HEK293 (cell line): ENCODE results near the gene STK11.

ENCODE experiments used
- CTCF ChIA-PET: fragments of 350-600 bp; formaldehyde crosslinking; extraction: SDS; loops from one replicate; lab custom pipeline; 2021; ENCODE audit warnings: antibody characterized with exemption; lab: Yijun Ruan, JAX
- POLR2A ChIA-PET: fragments of 300-600 bp; formaldehyde crosslinking; extraction: SDS; loops from one replicate; lab custom pipeline; 2020; ENCODE audit warnings: antibody characterized with exemption, inconsistent platforms; lab: Yijun Ruan, JAX
- H3K27ac ChIP-seq: fragments of 200-500 bp; sonication (Bioruptor generic); 2 replicates; pipeline ENCODE4 v1.5.1; 2014; ENCODE audit warnings: low read depth, low read length, control low read depth, inconsistent platforms; ENCODE audit errors: extremely low read depth
- H3K36me3 ChIP-seq, 2 experiments: fragments of 200-500 bp in 1 of 2; sonication (Bioruptor generic) in 1 of 2; 1 replicate in 1 of 2; 2 replicates in 1 of 2; pipeline ENCODE4 v1.5.1; 2014 to 2017; ENCODE audit warnings: inconsistent platforms in 2 of 2, low read length in 2 of 2; ENCODE audit not compliant: control insufficient read depth in 2 of 2, insufficient read depth in 1 of 2
- H3K4me1 ChIP-seq: fragments of 200-500 bp; sonication (Bioruptor generic); 2 replicates; pipeline ENCODE4 v1.5.1; 2014; ENCODE audit warnings: mild to moderate bottlenecking, low read length, inconsistent platforms; ENCODE audit not compliant: control insufficient read depth, insufficient read depth
- H3K4me3 ChIP-seq: 2 replicates; pipeline ENCODE4 v1.5.1; 2011; ENCODE audit warnings: low read depth, mild to moderate bottlenecking, control low read depth, low read length, moderate library complexity
- H3K9me3 ChIP-seq: fragments of 200-500 bp; sonication (Bioruptor generic); 2 replicates; pipeline ENCODE4 v1.5.1; 2014; ENCODE audit warnings: low read depth, low read length, inconsistent platforms; ENCODE audit not compliant: control insufficient read depth, insufficient read depth
- GFI1B ChIP-seq: fragments of 450-650 bp; formaldehyde crosslinking; IDR thresholded peaks from 2 replicates; pipeline ENCODE4 v1.5.1; 2016; ENCODE audit warnings: missing biosample characterization, missing genetic modification characterization
- GLIS1 ChIP-seq: fragments of 450-650 bp; formaldehyde crosslinking; IDR thresholded peaks from 2 replicates; pipeline ENCODE4 v1.5.1; 2016; ENCODE audit warnings: missing biosample characterization, missing genetic modification characterization
- IKZF3 ChIP-seq: fragments of 450-650 bp; IDR thresholded peaks from 2 replicates; pipeline ENCODE4 v1.5.0; 2018; ENCODE audit warnings: missing biosample characterization, mild to moderate bottlenecking, missing genetic modification characterization, moderate library complexity
- KLF10 ChIP-seq: fragments of 450-650 bp; IDR thresholded peaks from 2 replicates; pipeline ENCODE4 v1.5.1; 2018; ENCODE audit warnings: missing biosample characterization, mild to moderate bottlenecking, missing genetic modification characterization
- KLF16 ChIP-seq: fragments of 450-650 bp; formaldehyde crosslinking; IDR thresholded peaks from 2 replicates; pipeline ENCODE4 v1.5.1; 2017; ENCODE audit warnings: missing biosample characterization, missing genetic modification characterization
- SCRT2 ChIP-seq: fragments of 450-650 bp; formaldehyde crosslinking; IDR thresholded peaks from 2 replicates; pipeline ENCODE4 v1.5.1; 2016; ENCODE audit warnings: missing biosample characterization, missing genetic modification characterization
- YY2 ChIP-seq: fragments of 450-650 bp; formaldehyde crosslinking; IDR thresholded peaks from 2 replicates; pipeline ENCODE4 v1.5.1; 2016; ENCODE audit warnings: missing biosample characterization, missing genetic modification characterization
- ZBTB20 ChIP-seq: fragments of 450-650 bp; formaldehyde crosslinking; IDR thresholded peaks from 2 replicates; pipeline ENCODE4 v1.5.1; 2016; ENCODE audit warnings: missing biosample characterization, missing genetic modification characterization
- ZBTB7A ChIP-seq: fragments of 450-650 bp; formaldehyde crosslinking; IDR thresholded peaks from 2 replicates; pipeline ENCODE4 v1.5.1; 2016; ENCODE audit warnings: low read depth, missing biosample characterization, missing genetic modification characterization
- ZIC2 ChIP-seq: fragments of 450-650 bp; formaldehyde crosslinking; IDR thresholded peaks from 2 replicates; pipeline ENCODE4 v1.5.1; 2016; ENCODE audit warnings: missing biosample characterization, missing genetic modification characterization
- ZNF184 ChIP-seq: fragments of 450-650 bp; IDR thresholded peaks from 2 replicates; pipeline ENCODE4 v1.5.1; 2018; ENCODE audit warnings: missing biosample characterization, mild to moderate bottlenecking, missing genetic modification characterization
- ZNF416 ChIP-seq: fragments of 450-650 bp; formaldehyde crosslinking; IDR thresholded peaks from 2 replicates; pipeline ENCODE4 v1.5.1; 2016; ENCODE audit warnings: missing biosample characterization, missing genetic modification characterization
- ZNF473 ChIP-seq: fragments of 450-650 bp; formaldehyde crosslinking; IDR thresholded peaks from 2 replicates; pipeline ENCODE4 v1.5.1; 2017; ENCODE audit warnings: missing biosample characterization, missing genetic modification characterization
- ZNF48 ChIP-seq: fragments of 450-650 bp; formaldehyde crosslinking; IDR thresholded peaks from 2 replicates; pipeline ENCODE4 v1.5.1; 2016; ENCODE audit warnings: missing biosample characterization, missing genetic modification characterization
- ZNF529 ChIP-seq: fragments of 450-650 bp; formaldehyde crosslinking; IDR thresholded peaks from 2 replicates; pipeline ENCODE4 v1.5.1; 2017; ENCODE audit warnings: missing genetic modification characterization, missing biosample characterization; ENCODE audit not compliant: insufficient replicate concordance
- ZNF768 ChIP-seq: fragments of 450-650 bp; formaldehyde crosslinking; IDR thresholded peaks from 2 replicates; pipeline ENCODE4 v1.5.1; 2018; ENCODE audit warnings: missing biosample characterization, mild to moderate bottlenecking, missing genetic modification characterization
- ZNF830 ChIP-seq: fragments of 450-650 bp; IDR thresholded peaks from 2 replicates; pipeline ENCODE4 v1.5.0; 2018; ENCODE audit warnings: missing biosample characterization, missing genetic modification characterization, low read depth, mild to moderate bottlenecking, moderate library complexity
- ZSCAN30 ChIP-seq: fragments of 450-650 bp; IDR thresholded peaks from 2 replicates; pipeline ENCODE4 v1.5.1; 2018; ENCODE audit warnings: missing biosample characterization, mild to moderate bottlenecking, missing genetic modification characterization, moderate library complexity
- TF ChIP-seq, protein P1 (sequence below): fragments of 450-650 bp; formaldehyde crosslinking; IDR thresholded peaks from 2 replicates; pipeline ENCODE4 v1.5.1; 2016; ENCODE audit warnings: missing biosample characterization, missing genetic modification characterization, borderline replicate concordance
- TF ChIP-seq, protein P2 (sequence below): fragments of 450-650 bp; formaldehyde crosslinking; IDR thresholded peaks from 2 replicates; pipeline ENCODE4 v1.5.1; 2017; ENCODE audit warnings: missing biosample characterization, missing genetic modification characterization
- TF ChIP-seq, protein P3 (sequence below): fragments of 450-650 bp; formaldehyde crosslinking; conservative IDR thresholded peaks from 2 replicates; pipeline ENCODE4 v1.5.1; 2016; ENCODE audit warnings: low read depth, missing biosample characterization, missing genetic modification characterization
- TF ChIP-seq, protein P4 (sequence below): fragments of 450-650 bp; formaldehyde crosslinking; IDR thresholded peaks from 2 replicates; pipeline ENCODE4 v1.5.1; 2017; ENCODE audit warnings: missing biosample characterization, missing genetic modification characterization

The STK11 gene

DNA sequence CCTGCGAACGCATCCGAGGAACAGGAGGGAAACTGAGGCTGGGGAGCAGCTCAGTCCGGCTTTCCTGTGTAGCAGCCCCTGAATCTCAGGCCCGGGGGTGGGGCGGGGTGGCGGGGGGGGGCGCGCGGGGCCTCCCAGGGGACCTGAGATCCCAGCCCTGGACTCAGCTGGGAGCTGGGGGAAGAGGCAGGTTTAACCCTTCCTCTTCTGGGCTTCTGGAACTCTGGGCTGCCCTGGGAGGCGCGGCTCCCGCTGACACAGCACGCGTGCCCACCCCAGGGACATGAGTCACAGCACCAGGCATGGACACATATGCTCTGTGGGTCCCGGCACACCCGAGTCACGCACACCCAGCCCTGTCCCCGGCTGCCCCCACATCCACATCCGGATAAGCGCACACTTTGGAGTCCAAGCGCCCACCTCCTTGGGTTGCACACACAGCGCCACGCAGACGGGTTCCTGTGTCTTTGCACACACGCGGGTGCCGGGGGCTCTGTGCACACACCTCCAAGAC lies 60.1 kb downstream of the STK11 start (continued):
- TF ChIP-seq, protein P1, sequence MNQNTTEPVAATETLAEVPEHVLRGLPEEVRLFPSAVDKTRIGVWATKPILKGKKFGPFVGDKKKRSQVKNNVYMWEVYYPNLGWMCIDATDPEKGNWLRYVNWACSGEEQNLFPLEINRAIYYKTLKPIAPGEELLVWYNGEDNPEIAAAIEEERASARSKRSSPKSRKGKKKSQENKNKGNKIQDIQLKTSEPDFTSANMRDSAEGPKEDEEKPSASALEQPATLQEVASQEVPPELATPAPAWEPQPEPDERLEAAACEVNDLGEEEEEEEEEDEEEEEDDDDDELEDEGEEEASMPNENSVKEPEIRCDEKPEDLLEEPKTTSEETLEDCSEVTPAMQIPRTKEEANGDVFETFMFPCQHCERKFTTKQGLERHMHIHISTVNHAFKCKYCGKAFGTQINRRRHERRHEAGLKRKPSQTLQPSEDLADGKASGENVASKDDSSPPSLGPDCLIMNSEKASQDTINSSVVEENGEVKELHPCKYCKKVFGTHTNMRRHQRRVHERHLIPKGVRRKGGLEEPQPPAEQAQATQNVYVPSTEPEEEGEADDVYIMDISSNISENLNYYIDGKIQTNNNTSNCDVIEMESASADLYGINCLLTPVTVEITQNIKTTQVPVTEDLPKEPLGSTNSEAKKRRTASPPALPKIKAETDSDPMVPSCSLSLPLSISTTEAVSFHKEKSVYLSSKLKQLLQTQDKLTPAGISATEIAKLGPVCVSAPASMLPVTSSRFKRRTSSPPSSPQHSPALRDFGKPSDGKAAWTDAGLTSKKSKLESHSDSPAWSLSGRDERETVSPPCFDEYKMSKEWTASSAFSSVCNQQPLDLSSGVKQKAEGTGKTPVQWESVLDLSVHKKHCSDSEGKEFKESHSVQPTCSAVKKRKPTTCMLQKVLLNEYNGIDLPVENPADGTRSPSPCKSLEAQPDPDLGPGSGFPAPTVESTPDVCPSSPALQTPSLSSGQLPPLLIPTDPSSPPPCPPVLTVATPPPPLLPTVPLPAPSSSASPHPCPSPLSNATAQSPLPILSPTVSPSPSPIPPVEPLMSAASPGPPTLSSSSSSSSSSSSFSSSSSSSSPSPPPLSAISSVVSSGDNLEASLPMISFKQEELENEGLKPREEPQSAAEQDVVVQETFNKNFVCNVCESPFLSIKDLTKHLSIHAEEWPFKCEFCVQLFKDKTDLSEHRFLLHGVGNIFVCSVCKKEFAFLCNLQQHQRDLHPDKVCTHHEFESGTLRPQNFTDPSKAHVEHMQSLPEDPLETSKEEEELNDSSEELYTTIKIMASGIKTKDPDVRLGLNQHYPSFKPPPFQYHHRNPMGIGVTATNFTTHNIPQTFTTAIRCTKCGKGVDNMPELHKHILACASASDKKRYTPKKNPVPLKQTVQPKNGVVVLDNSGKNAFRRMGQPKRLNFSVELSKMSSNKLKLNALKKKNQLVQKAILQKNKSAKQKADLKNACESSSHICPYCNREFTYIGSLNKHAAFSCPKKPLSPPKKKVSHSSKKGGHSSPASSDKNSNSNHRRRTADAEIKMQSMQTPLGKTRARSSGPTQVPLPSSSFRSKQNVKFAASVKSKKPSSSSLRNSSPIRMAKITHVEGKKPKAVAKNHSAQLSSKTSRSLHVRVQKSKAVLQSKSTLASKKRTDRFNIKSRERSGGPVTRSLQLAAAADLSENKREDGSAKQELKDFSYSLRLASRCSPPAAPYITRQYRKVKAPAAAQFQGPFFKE, result 0 out of 2 replicates have a peak, but pooled peaks have one; percentile 91
- TF ChIP-seq IKZF3 (tag by site-specific recombination) (peak; percentile 58), ZNF48 (tag by site-specific recombination) (no peak), ZBTB7A (tag by site-specific recombination) (0 out of 2 replicates have a peak, but pooled peaks have one; percentile 12), ZNF830 (tag by site-specific recombination) (no peak), SCRT2 (tag by site-specific recombination) (no peak), ZSCAN30 (no peak), ZIC2 (peak; percentile 81), GFI1B (no peak), KLF10 (tag by site-specific recombination) (peak; percentile 10; the same call in 1 of the 2 replicates), YY2 (tag by site-specific recombination) (no peak), ZNF529 (tag by site-specific recombination) (no peak), ZNF473 (no peak), ZNF184 (tag by site-specific recombination) (no peak), ZNF416 (tag by site-specific recombination) (no peak), GLIS1 (tag by site-specific recombination) (peak; percentile 63; the same call in 1 of the 2 replicates)
- TF ChIP-seq, protein P2, sequence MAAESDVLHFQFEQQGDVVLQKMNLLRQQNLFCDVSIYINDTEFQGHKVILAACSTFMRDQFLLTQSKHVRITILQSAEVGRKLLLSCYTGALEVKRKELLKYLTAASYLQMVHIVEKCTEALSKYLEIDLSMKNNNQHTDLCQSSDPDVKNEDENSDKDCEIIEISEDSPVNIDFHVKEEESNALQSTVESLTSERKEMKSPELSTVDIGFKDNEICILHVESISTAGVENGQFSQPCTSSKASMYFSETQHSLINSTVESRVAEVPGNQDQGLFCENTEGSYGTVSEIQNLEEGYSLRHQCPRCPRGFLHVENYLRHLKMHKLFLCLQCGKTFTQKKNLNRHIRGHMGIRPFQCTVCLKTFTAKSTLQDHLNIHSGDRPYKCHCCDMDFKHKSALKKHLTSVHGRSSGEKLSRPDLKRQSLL (tag by site-specific recombination), result no peak
- TF ChIP-seq, all 188 proteins: peak for 10

DNA sequence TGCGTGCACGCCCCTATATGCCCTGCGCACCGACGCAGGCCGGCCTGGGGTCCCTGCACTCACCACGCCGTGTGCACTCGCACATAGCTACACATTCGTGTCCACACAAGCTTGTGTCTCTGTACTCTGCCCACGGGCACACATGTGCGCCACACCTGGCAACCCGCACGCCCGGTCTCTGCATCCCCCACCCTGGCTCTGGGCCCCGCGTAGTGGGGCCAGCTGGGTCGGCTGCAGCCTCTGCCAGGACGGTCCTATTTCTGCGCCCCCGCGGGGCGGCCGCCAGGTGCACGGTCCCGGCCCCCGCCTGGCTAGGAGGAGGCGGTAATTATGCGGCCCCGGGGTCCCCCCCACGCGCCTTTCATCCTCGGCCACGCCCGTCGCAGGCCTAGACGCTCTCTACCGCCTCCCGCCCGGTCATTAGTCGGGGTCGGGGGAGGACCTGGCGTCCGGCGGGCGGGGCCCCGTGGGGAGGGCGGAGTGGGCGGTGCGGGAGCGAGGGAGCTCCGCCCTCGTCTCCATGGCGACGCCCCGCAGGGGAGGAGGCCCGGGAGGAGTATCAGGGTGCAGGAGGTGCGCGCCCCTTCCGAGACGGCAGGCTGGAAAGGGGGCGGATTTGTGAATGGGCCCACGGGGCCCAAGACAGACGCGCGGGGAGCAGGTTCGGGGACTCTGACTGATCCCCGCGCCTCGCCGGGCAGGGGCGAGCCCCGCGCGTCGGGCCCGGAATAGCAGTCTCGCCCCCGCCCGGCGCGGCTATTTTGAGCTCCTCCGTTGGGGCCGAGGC lies 60.7 kb downstream of the STK11 start:
- Histone ChIP-seq H3K9me3 (no peaks in the 10 kb centered on the region), H3K36me3 (peaks cover 4 to 16% of the 10 kb centered on the region in 2 experiments; a peak in 2 of 3 replicates), H3K4me3 (peak overlapping the region; percentile 35), H3K4me1 (peaks cover 28% of the 10 kb centered on the region), H3K27ac (peak overlapping the region; percentile 61; the same call in 1 of the 2 replicates)
- ChIA-PET POLR2A (interaction anchor here (0.6 to 7.7 kb wide), 8 partner anchors 8 to 43 kb away, joined by 3 to 407 read pairs (median 7); partner anchors contain the start of genes ATP5F1D and FAM174C), CTCF (interaction anchor here (0.6 to 11.3 kb wide), 22 partner anchors 9 to 645 kb away, joined by 3 to 299 read pairs (median 4); partner anchors contain the start of genes ATP5F1D and FAM174C)
- TF ChIP-seq KLF16 (tag by site-specific recombination), result peak; percentile 85
- TF ChIP-seq ZBTB20 (tag by site-specific recombination), result peak; percentile 44
- TF ChIP-seq, protein P3, sequence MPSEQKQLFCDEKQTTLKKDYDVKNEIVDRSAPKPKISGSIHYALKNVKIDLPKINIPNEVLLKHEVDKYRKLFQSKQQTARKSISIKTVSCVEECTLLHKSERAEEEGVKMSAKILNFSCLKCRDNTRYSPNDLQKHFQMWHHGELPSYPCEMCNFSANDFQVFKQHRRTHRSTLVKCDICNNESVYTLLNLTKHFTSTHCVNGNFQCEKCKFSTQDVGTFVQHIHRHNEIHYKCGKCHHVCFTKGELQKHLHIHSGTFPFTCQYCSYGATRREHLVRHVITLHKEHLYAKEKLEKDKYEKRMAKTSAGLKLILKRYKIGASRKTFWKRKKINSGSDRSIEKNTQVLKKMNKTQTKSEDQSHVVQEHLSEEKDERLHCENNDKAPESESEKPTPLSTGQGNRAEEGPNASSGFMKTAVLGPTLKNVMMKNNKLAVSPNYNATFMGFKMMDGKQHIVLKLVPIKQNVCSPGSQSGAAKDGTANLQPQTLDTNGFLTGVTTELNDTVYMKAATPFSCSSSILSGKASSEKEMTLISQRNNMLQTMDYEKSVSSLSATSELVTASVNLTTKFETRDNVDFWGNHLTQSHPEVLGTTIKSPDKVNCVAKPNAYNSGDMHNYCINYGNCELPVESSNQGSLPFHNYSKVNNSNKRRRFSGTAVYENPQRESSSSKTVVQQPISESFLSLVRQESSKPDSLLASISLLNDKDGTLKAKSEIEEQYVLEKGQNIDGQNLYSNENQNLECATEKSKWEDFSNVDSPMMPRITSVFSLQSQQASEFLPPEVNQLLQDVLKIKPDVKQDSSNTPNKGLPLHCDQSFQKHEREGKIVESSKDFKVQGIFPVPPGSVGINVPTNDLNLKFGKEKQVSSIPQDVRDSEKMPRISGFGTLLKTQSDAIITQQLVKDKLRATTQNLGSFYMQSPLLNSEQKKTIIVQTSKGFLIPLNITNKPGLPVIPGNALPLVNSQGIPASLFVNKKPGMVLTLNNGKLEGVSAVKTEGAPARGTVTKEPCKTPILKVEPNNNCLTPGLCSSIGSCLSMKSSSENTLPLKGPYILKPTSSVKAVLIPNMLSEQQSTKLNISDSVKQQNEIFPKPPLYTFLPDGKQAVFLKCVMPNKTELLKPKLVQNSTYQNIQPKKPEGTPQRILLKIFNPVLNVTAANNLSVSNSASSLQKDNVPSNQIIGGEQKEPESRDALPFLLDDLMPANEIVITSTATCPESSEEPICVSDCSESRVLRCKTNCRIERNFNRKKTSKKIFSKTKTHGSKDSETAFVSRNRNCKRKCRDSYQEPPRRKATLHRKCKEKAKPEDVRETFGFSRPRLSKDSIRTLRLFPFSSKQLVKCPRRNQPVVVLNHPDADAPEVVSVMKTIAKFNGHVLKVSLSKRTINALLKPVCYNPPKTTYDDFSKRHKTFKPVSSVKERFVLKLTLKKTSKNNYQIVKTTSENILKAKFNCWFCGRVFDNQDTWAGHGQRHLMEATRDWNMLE (tag by site-specific recombination), result no peak
- TF ChIP-seq, protein P4, sequence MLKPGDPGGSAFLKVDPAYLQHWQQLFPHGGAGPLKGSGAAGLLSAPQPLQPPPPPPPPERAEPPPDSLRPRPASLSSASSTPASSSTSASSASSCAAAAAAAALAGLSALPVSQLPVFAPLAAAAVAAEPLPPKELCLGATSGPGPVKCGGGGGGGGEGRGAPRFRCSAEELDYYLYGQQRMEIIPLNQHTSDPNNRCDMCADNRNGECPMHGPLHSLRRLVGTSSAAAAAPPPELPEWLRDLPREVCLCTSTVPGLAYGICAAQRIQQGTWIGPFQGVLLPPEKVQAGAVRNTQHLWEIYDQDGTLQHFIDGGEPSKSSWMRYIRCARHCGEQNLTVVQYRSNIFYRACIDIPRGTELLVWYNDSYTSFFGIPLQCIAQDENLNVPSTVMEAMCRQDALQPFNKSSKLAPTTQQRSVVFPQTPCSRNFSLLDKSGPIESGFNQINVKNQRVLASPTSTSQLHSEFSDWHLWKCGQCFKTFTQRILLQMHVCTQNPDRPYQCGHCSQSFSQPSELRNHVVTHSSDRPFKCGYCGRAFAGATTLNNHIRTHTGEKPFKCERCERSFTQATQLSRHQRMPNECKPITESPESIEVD (tag by site-specific recombination), result no peak
- TF ChIP-seq ZNF768 (tag by site-specific recombination), result no peak
